ENCODE data around the gene RHOBTB3. TPM values are rescaled to one million over a fixed set of nuclear protein-coding genes. Genes with fewer than 3 reads are reported as not detected.

Gene RHOBTB3
- total and polyA plus RNA-seq, 2 donors (not counting 3 experiments of a cell fraction or from before 2014, with no cell fraction given), result 44.1 to 52.1 TPM

- Histone ChIP-seq H2AFZ (ENCODE audit: low read depth, low read length) (no peak overlapping the region), H4K20me1 (replicated peaks; ENCODE audit: control insufficient read depth, extremely low read depth, insufficient read depth, low read length) (no peaks in the 10 kb centered on the region), H3K9ac (replicated peaks; ENCODE audit: extremely low read depth, insufficient read depth, low read length) (no peak overlapping the region), H3K27me3 (ENCODE audit: control insufficient read depth in 2 of 2, insufficient read depth in 2 of 2, low read length in 2 of 2) (no peaks in the 10 kb centered on the region), H3K36me3 (ENCODE audit: control insufficient read depth in 2 of 2, extremely low read depth in 1 of 2, insufficient read depth in 2 of 2, low read length in 2 of 2) (no peaks in the 10 kb centered on the region), H3K27ac (ENCODE audit: insufficient read depth, low read depth, low read length) (no peak overlapping the region), H3K9me3 (replicated peaks; ENCODE audit: control insufficient read depth, insufficient read depth, low read length) (no peaks in the 10 kb centered on the region), H3K4me1 (ENCODE audit: control insufficient read depth, extremely low read depth, insufficient read depth, low read length) (peaks cover 50% of the 10 kb centered on the region), H3K4me2 (ENCODE audit: insufficient read depth, low read length) (no peak overlapping the region), H3K79me2 (ENCODE audit: control insufficient read depth, insufficient read depth, low read length) (peaks cover 10% of the 10 kb centered on the region), H3K9me1 (replicated peaks; ENCODE audit: control insufficient read depth, extremely low read depth, insufficient read depth, low read length) (no peaks in the 10 kb centered on the region), H3K4me3 (replicated peaks in 1 of 3; ENCODE audit: insufficient read depth in 1 of 3, low read depth in 1 of 3, low read length in 3 of 3) (no peak overlapping the region)
- BruUV-seq (replicated peaks), result no TSS peak
- no peak for FAIRE-seq
- dilution Hi-C loops (cut with MboI; ENCODE audit: extremely low pct_ligation_motif_present, low sequenced_read_pairs), result no loop called here
- TF ChIP-seq FOS (IDR thresholded peaks at IDR 0.05; ENCODE audit: borderline replicate concordance, insufficient read depth, low read length) (no peak), EZH2 (IDR thresholded peaks at IDR 0.05; ENCODE audit: borderline replicate concordance, low read depth, low read length, severe bottlenecking) (no peak), POLR2A (IDR thresholded peaks at IDR 0.05; ENCODE audit: low read depth, low read length) (no peak), CTCF (IDR thresholded peaks at IDR 0.05; ENCODE audit: extremely low read depth in 1 of 2, insufficient read depth in 1 of 2, low read depth in 1 of 2, low read length in 2 of 2) (no peak), POLR2AphosphoS5 (IDR thresholded peaks at IDR 0.05; ENCODE audit: insufficient read depth, low read depth, low read length) (no peak), MYC (IDR thresholded peaks at IDR 0.05; ENCODE audit: low read depth, low read length) (no peak), GATA2 (IDR thresholded peaks at IDR 0.05; ENCODE audit: insufficient read depth, insufficient read length, low read depth, low read length) (no peak), MAX (IDR thresholded peaks at IDR 0.05; ENCODE audit: insufficient read depth, insufficient read length) (no peak), JUN (IDR thresholded peaks at IDR 0.05; ENCODE audit: borderline replicate concordance, insufficient read depth, insufficient read length, low read depth) (no peak)
- DNase-seq (ENCODE audit: low read depth, low spot score), result no peak
- intact Hi-C loops (cut with micrococcal nuclease), result no loop called here
- ChIA-PET POLR2A (interaction anchor here (0.7 kb wide), 1 partner anchor 234 kb away, joined by 4 read pairs; no protein-coding TSS in a partner anchor), CTCF (interaction anchor here (0.9 to 1.3 kb wide), 5 partner anchors 13 to 71 kb away, joined by 3 to 5 read pairs (median 3); no protein-coding TSS in a partner anchor)
Measured at GRCh38 chr5:95735406-95735805, 4.3 kb downstream of the RHOBTB3 start.

Measured in endothelial cell of umbilical vein (primary cell).